Kidney (tissue), 14 donors: ENCODE data around the gene ASPN. TPM values are rescaled to one million over a fixed set of nuclear protein-coding genes. Genes with fewer than 3 reads are reported as not detected.

Experiments
- DNase-seq, 5 donors: peaks; one replicate each; pipeline ENCODE4 v3.0.0-alpha.2; 2013 to 2020
- FAIRE-seq: peaks from 2 replicates; lab custom pipeline; 2012; peaks lifted over from hg19 to GRCh38; lab: Jason Lieb, UNC
- H3K27ac ChIP-seq, 2 donors: one replicate each; pipeline ENCODE4 v1.7.0; 2013; ENCODE audit warnings: low read depth in 2 of 2, low read length in 2 of 2, inconsistent platforms in 1 of 2
- H3K27me3 ChIP-seq: one replicate; pipeline ENCODE4 v1.7.1; 2013; ENCODE audit warnings: low read length, inconsistent platforms; ENCODE audit not compliant: control insufficient read depth, insufficient read depth
- H3K36me3 ChIP-seq, 3 donors: one replicate each; pipeline versions ENCODE4 v1.7.0 to v1.7.1; 2013; ENCODE audit warnings: low read length in 3 of 3, control low read depth in 1 of 3, inconsistent platforms in 1 of 3; ENCODE audit not compliant: insufficient read depth in 3 of 3, control insufficient read depth in 2 of 3
- H3K4me1 ChIP-seq, 3 donors: one replicate each; pipeline versions ENCODE4 v1.7.0 to v1.7.1; 2013; ENCODE audit warnings: low read length in 3 of 3, inconsistent platforms in 1 of 3, low read depth in 1 of 3; ENCODE audit not compliant: control insufficient read depth in 2 of 3, insufficient read depth in 2 of 3
- H3K4me3 ChIP-seq, 3 donors: one replicate each; pipeline versions ENCODE4 v1.7.0 to v1.8.1; 2013; ENCODE audit warnings: low read length in 3 of 3, control low read depth in 1 of 3, inconsistent platforms in 1 of 3
- H3K9ac ChIP-seq, 3 donors: one replicate each; pipeline versions ENCODE4 v1.7.0 to v1.7.1; 2013; ENCODE audit warnings: low read length in 3 of 3, control low read depth in 1 of 3, inconsistent platforms in 1 of 3
- H3K9me3 ChIP-seq, 3 donors: one replicate each; pipeline versions ENCODE4 v1.7.0 to v1.7.1; 2013; ENCODE audit warnings: low read length in 3 of 3, control low read depth in 1 of 3, inconsistent platforms in 1 of 3; ENCODE audit not compliant: control insufficient read depth in 2 of 3, insufficient read depth in 1 of 3
- intact Hi-C: fragments of 100-400 bp; cut with DNase I; formaldehyde crosslinking; loops from one replicate; pipeline ENCODE4 v1.11.1; 2022
- polyA plus RNA-seq: library from polyadenylated mRNA; stranded (reverse); fragments of 350-450 nt; fragmentation: Illumina TruSeq; extraction: RNeasy Lipid Tissue Mini Kit (QIAGEN cat#74804); gene quantifications from one replicate; pipeline ENCODE4 v1.2.3, GENCODE V29; 2014; ENCODE audit warnings: low read depth, low replicate concordance; ENCODE audit not compliant: insufficient read depth
- total RNA-seq: library from RNA; stranded (reverse); fragmentation: NEBNext Ultra II Directional; extraction: Animal tissue kit (Norgen Biotek cat#: 25700); gene quantifications from one replicate; pipeline ENCODE4 v1.2.1, GENCODE V29; 2021
- TF ChIP-seq, protein P1 (sequence below): IDR thresholded peaks from 3 replicates; pipeline ENCODE4 v1.5.1; 2012; ENCODE audit warnings: mild to moderate bottlenecking, moderate library complexity, borderline replicate concordance; ENCODE audit not compliant: insufficient read depth; ENCODE audit errors: extremely low read depth
- donor health status: control.
- donor health status: control.
- donor health status: control.
- donor health status: control.
- donor health status: control.
- donor health status: DM: yes; HTN: yes; CAD: no.
- donor health status: Normal renal cell carcinoma (clear cell type).

ASPN gene
- total and polyA plus RNA-seq, 2 donors from 2014 or later = 1.5 to 3.2 TPM

DNA sequence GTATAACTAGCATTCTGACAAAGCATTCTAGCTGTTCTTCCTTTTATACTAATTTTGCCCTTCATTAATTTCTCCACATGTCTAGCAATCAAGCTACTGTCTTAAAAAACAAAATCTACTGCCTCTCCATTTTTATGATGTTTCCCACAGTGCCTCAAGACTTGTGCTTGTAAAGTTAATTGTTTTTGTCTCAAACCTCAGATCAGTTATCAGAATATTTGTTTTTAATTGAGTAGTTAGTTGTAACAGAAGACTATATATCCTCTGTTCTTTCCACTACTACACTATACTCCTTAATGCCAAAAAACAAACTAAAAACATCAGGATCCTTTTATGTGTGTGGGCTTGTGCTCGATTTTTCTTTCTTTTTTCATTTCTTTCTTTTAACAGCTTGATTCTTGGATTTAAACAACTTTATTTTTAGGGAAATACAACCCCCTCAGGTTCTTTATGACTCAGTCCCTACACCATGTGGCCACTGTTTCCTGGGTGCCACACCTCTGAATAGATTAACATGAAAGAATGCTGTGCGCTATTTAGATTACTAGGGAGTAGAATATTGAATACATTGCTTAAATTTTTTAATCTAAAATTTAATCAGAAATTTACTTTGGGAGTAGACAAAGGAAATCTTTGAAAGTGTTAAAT is 1.2 kb downstream of the ASPN start:
- Histone ChIP-seq H3K9me3 (no peaks in the 10 kb centered on the region), H3K4me3 (peak overlapping the region in 2 of 3 donors; percentile 21), H3K9ac (peak overlapping the region in 2 of 3 donors; percentile 6 to 8), H3K4me1 (peaks cover 0 to 5% (median 3%) of the 10 kb centered on the region in 3 donors), H3K27ac (peak overlapping the region; percentile 66 to 79), H3K36me3 (no peaks in the 10 kb centered on the region), H3K27me3 (no peaks in the 10 kb centered on the region)
- FAIRE-seq (no peak), DNase-seq (peak in 2 of 5 donors; percentile 14 to 49)
- intact Hi-C loops = no loop called here
- TF ChIP-seq, protein P1, sequence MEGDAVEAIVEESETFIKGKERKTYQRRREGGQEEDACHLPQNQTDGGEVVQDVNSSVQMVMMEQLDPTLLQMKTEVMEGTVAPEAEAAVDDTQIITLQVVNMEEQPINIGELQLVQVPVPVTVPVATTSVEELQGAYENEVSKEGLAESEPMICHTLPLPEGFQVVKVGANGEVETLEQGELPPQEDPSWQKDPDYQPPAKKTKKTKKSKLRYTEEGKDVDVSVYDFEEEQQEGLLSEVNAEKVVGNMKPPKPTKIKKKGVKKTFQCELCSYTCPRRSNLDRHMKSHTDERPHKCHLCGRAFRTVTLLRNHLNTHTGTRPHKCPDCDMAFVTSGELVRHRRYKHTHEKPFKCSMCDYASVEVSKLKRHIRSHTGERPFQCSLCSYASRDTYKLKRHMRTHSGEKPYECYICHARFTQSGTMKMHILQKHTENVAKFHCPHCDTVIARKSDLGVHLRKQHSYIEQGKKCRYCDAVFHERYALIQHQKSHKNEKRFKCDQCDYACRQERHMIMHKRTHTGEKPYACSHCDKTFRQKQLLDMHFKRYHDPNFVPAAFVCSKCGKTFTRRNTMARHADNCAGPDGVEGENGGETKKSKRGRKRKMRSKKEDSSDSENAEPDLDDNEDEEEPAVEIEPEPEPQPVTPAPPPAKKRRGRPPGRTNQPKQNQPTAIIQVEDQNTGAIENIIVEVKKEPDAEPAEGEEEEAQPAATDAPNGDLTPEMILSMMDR = no peak

DNA sequence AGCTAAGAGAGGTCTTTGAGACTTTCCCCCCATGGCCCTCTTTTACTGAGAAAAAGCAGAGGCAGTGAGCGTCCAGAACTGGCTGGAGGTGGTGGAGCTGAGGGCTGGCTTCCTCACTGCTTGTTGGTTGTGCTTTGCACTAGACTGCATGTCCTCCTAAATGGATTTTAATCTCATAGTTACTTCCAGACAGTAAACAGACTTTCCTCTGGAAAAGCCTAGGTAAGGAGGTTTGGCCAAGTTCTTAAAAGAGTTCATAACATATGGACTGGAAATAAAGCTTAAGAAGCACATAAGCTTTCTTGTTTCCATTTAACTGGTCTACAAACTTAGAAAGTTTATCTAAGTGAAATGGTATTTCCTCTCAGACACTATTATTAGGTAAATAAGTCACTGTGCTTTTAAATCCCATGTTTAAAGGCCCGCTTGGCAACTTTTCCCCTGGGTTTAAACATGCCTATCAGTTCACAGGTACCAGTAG is 2.0 kb downstream of the ASPN start:
- Histone ChIP-seq H3K4me1 (peaks cover 0 to 5% (median 3%) of the 10 kb centered on the region in 3 donors), H3K27me3 (no peaks in the 10 kb centered on the region), H3K4me3 (peak overlapping the region in 1 of 3 donors; percentile 21), H3K36me3 (no peaks in the 10 kb centered on the region), H3K27ac (peak overlapping the region; percentile 66 to 79), H3K9me3 (no peaks in the 10 kb centered on the region), H3K9ac (peak overlapping the region in 1 of 3 donors; percentile 8)
- DNase-seq = peak in 2 of 5 donors; percentile 34 to 73
- intact Hi-C loops = no loop called here
- FAIRE-seq = no peak
- TF ChIP-seq, protein P1 = no peak

DNA sequence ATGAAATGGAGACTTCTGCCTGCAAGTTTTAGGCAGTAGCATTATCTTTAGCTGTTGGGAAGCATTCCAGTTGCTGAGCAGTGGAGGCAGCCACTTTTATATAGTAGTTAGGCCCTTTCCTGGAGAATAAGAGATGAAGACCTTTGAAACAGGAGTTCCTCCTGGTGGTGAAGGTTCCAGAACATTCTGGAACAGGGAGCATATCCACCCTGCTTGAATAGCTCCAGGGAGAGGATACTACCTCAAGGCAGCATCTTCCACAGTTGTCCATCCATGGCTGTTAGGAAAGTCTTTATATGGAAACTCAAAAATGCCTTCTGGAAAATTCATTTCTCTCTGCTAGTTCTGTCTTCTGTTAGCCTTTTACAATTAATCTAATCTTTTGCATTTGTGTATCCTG is 3.0 kb downstream of the ASPN start:
- H3K4me1 ChIP-seq = peaks cover 0 to 5% (median 3%) of the 10 kb centered on the region in 3 donors
- H3K4me3 ChIP-seq = no peak overlapping the region
- no peak overlapping the region for H3K27ac ChIP-seq
- H3K36me3 ChIP-seq = no peaks in the 10 kb centered on the region
- FAIRE-seq (no peak), DNase-seq (no peak)
- no peak overlapping the region for H3K9ac ChIP-seq
- intact Hi-C loops = no loop called here
- TF ChIP-seq, protein P1 = no peak
- H3K27me3 ChIP-seq = no peaks in the 10 kb centered on the region
- no peaks in the 10 kb centered on the region for H3K9me3 ChIP-seq
